RWPE2 (cell line): ENCODE data around the gene COL11A2.

Experiments
- ATAC-seq: fragments of 200-7000 bp; cut with Tn5 transposase; 3 replicates; pipeline ENCODE4 v1.9.1; 2021; ENCODE audit warnings: low read depth
- DNase-seq: peaks from one replicate; pipeline ENCODE4 v3.0.0-alpha.2; 2020; ENCODE audit warnings: low spot score
- H3K27ac ChIP-seq: fragments of 450-650 bp; 2 replicates; pipeline ENCODE4 v1.5.1; 2017; ENCODE audit warnings: mild to moderate bottlenecking; ENCODE audit not compliant: poor library complexity, severe bottlenecking
- H3K27me3 ChIP-seq: fragments of 250-450 bp; sonication (Bioruptor Pico); 2 replicates; pipeline ENCODE4 v1.5.1; 2021; ENCODE audit warnings: mild to moderate bottlenecking, moderate library complexity; ENCODE audit not compliant: insufficient read depth, poor library complexity, severe bottlenecking
- H3K36me3 ChIP-seq: fragments of 250-450 bp; sonication (Bioruptor Pico); 2 replicates; pipeline ENCODE4 v1.5.1; 2020; ENCODE audit warnings: low read depth, mild to moderate bottlenecking, moderate library complexity
- H3K4me1 ChIP-seq: fragments of 250-450 bp; sonication (Bioruptor Pico); 2 replicates; pipeline ENCODE4 v1.5.1; 2021; ENCODE audit warnings: mild to moderate bottlenecking, moderate library complexity; ENCODE audit not compliant: insufficient read depth, poor library complexity, severe bottlenecking
- H3K4me3 ChIP-seq: fragments of 250-450 bp; sonication (Bioruptor Pico); 2 replicates; pipeline ENCODE4 v1.5.1; 2021; ENCODE audit warnings: mild to moderate bottlenecking, moderate library complexity; ENCODE audit not compliant: severe bottlenecking
- H3K9me3 ChIP-seq: fragments of 250-450 bp; sonication (Bioruptor Pico); 2 replicates; pipeline ENCODE4 v1.5.1; 2021; ENCODE audit warnings: mild to moderate bottlenecking, moderate library complexity; ENCODE audit not compliant: severe bottlenecking
- TF ChIP-seq, protein P1 (sequence below): fragments of 450-650 bp; IDR thresholded peaks from one replicate; pipeline ENCODE4 v1.5.1; 2017; ENCODE audit warnings: mild to moderate bottlenecking, moderate library complexity; ENCODE audit not compliant: poor library complexity, severe bottlenecking

The COL11A2 gene

DNA sequence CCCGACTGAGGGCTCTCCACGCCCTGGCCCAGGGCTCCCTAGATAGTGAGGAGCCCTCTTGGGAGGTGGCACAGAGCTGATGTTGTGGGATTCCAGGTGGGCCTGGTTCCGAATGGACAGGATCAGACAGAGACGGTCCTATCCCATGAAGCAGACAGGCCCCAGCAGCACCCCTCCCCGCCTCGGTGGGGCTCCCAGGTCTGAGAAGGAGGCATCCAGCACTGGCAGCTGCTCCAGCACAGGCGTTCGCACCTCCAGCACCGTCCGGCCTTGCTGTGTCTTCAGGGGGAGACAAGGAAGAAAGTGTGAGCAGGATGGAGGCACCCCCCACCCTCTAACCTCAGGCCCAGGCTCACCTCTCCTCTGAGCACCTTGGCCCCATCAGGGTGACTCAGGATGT, 28.7 kb downstream of the COL11A2 start:
- Histone ChIP-seq H3K9me3 (no peaks in the 10 kb centered on the region), H3K4me1 (peaks cover 6% of the 10 kb centered on the region), H3K27me3 (no peaks in the 10 kb centered on the region), H3K4me3 (no peak overlapping the region), H3K36me3 (no peaks in the 10 kb centered on the region), H3K27ac (no peak overlapping the region)
- ATAC-seq (no peak), DNase-seq (no peak)
- TF ChIP-seq, protein P1, sequence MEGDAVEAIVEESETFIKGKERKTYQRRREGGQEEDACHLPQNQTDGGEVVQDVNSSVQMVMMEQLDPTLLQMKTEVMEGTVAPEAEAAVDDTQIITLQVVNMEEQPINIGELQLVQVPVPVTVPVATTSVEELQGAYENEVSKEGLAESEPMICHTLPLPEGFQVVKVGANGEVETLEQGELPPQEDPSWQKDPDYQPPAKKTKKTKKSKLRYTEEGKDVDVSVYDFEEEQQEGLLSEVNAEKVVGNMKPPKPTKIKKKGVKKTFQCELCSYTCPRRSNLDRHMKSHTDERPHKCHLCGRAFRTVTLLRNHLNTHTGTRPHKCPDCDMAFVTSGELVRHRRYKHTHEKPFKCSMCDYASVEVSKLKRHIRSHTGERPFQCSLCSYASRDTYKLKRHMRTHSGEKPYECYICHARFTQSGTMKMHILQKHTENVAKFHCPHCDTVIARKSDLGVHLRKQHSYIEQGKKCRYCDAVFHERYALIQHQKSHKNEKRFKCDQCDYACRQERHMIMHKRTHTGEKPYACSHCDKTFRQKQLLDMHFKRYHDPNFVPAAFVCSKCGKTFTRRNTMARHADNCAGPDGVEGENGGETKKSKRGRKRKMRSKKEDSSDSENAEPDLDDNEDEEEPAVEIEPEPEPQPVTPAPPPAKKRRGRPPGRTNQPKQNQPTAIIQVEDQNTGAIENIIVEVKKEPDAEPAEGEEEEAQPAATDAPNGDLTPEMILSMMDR, result no peak

DNA sequence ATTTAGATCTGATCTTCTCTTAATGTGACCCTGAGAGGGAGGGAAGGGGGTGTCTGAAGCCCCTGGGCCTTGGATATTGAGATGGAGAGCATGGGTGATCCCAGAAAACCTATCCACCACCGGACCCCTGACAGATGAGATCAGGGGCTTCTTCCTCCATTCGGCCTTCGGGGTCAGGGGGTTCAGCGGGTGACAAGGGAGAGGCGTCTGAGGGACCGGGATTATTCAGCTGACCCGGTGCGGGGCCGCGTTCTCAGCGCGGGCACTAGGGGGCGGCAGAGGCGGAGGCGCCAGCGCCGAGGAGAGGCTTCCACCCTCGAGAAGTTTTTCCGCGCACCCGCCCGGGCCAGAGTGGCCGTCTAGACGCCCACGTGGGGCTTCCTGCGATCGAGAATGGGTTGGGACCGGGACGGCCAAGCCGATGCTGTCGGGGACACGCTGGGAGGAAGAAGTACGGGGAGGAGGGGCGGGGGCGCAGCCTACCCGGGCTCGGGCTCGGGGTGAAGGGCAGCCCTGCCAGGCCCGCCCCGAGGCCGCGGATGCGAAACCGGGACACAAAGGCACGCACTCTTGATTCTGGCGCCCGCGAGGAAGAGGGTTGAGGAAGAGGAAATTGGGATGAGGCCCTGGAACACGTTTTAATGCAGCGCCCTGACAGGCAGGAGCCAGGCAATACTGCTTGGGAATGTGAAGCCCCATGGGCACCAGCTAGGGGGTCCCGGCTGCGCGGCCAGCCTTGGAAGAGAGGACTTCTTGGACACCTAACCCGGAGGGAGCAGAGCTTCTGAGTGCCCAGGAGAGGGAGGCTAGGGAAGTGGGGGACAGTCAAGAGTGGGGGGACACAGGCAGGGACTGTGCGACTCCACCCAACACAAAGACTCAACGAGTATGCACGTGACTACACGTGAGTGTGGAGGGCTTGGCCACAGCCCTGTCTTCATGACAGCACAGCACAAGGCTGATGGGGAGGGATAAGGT, 30.6 kb downstream of the COL11A2 start:
- TF ChIP-seq, protein P1, result peak; percentile 97
- Histone ChIP-seq H3K9me3 (no peaks in the 10 kb centered on the region), H3K4me1 (peaks cover 6% of the 10 kb centered on the region), H3K27me3 (no peaks in the 10 kb centered on the region), H3K36me3 (no peaks in the 10 kb centered on the region), H3K27ac (no peak overlapping the region), H3K4me3 (peak overlapping the region; percentile 32)
- peak; percentile 54 for DNase-seq
- ATAC-seq, result peak; percentile 73

DNA sequence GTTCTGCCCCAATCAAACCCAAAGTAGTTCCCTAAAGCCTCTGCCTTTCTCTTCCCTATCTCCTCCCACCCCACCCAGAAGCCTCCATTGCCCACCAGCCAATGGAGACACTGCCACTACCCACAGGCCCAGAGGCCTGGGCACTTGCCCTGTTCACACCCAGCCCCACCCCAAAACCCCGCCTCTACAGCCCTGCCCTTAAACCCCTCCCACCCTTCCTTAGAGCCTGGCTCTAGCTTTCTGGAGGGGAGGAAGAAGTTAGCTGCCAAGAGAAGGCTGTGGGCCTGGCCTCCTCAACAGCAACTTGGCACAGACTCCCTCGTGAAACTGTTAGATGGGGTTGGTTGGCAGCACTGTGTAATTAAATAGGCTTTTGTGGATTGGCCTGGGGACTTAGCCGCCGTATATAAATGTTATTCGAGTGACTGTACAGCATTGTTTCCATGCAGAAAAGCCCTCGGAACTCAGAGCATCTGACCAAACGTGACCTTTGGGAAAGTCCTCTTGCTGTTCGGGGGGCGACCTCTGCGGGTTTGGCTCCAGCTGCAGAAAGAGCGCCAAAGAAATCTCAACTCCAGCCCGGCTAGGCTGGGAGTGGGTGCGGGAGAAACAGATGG, 31.4 kb downstream of the COL11A2 start:
- TF ChIP-seq, protein P1, result no peak
- peak; percentile 37 for DNase-seq
- peak; percentile 64 for ATAC-seq
- Histone ChIP-seq H3K9me3 (no peaks in the 10 kb centered on the region), H3K36me3 (no peaks in the 10 kb centered on the region), H3K4me3 (no peak overlapping the region), H3K27me3 (no peaks in the 10 kb centered on the region), H3K27ac (no peak overlapping the region), H3K4me1 (peaks cover 6% of the 10 kb centered on the region)

DNA sequence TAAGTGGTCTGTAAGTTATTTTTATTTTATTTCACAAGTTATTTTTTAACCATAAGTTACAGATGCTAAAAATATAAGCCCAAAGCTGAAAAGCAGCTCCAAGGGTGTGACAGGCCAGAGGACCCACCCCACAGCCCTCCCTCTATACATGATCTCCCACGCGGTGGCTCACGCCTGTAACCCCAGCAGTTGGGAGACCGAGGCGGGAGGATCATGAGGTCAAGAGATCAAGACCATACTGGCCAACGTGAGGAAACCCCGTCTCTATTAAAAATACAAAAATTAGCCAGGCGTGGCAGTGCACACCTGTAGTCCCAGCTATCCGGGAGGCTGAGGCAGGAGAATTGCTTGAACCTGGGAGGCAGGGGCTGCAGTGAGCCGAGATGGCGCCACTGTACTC, 32.2 kb downstream of the COL11A2 start:
- ATAC-seq, result no peak
- Histone ChIP-seq H3K9me3 (no peaks in the 10 kb centered on the region), H3K36me3 (no peaks in the 10 kb centered on the region), H3K4me1 (peaks cover 6% of the 10 kb centered on the region), H3K27ac (no peak overlapping the region), H3K27me3 (no peaks in the 10 kb centered on the region), H3K4me3 (no peak overlapping the region)
- DNase-seq, result no peak
- TF ChIP-seq, protein P1, result no peak
